Activated CD8-positive, alpha-beta memory T cell treated with anti-CD3 and anti-CD28 coated beads, Interleukin-2, amount 50 U/mL, for 1 hour (primary cell): ENCODE measurements around the gene DDX39B.

Experiments
- DNase-seq: peaks from one replicate; pipeline ENCODE4 v3.0.0-alpha.2; 2020; ENCODE audit errors: extremely low read depth

Gene DDX39B

GRCh38 chr6:31485055-31485454 lies 56.7 kb downstream of the DDX39B start:
- no peak for DNase-seq

GRCh38 chr6:31483392-31483791 lies 58.4 kb downstream of the DDX39B start:
- no peak for DNase-seq

GRCh38 chr6:31480574-31480973 lies 61.2 kb downstream of the DDX39B start:
- no peak for DNase-seq
